HCT116 (cell line): Measurements from ENCODE around the gene IL22RA2. TPM values are rescaled to one million over a fixed set of nuclear protein-coding genes. Genes with fewer than 3 reads are reported as not detected.
"Not testable (repeated sequence)": the region's sequence is repeated elsewhere in the genome, so short reads cannot be mapped to it uniquely, and the experiment has no call there.

Experiments used
- ATAC-seq: fragments of 200-7000 bp; cut with Tn5 transposase; 2 replicates; pipeline ENCODE4 v1.9.1; 2020; ENCODE audit warnings: mild to moderate bottlenecking, moderate library complexity
- BruUV-seq: library from RNA; stranded (reverse); fragments of 400-500 nt; replicated peaks from 2 replicates; lab custom pipeline; 2021; lab: Mats Ljungman, UMichigan
- CTCF ChIA-PET: fragments of 300-600 bp; sonication (Branson Sonifier 250); formaldehyde crosslinking; loops from one replicate; lab custom pipeline; 2021; ENCODE audit warnings: antibody characterized with exemption; lab: Charles Lee
- POLR2A ChIA-PET: fragments of 300-600, 350-600 bp; sonication (Branson Sonifier 250); formaldehyde crosslinking; loops from one replicate; lab custom pipeline; 2021; ENCODE audit warnings: antibody characterized with exemption; lab: Charles Lee
- RAD21 ChIA-PET, 2 experiments: fragments of 300-600 bp; sonication (Branson Sonifier 250); formaldehyde crosslinking; loops; one replicate each; lab custom pipeline; 2023; ENCODE audit warnings: low total read pairs in 2 of 2; ENCODE audit not compliant: uncharacterized antibody in 2 of 2, unreplicated experiment in 2 of 2, low non-redundant PET in 1 of 2; lab: Charles Lee
- DNase-seq: peaks from one replicate; pipeline ENCODE4 v3.0.0-alpha.2; 2010; ENCODE audit warnings: low read depth, low spot score
- H2AFZ ChIP-seq: fragments of 200-600 bp; shearing (Covaris generic), sonication (generic); 2 replicates; pipeline ENCODE4 v1.6.1; 2017; ENCODE audit warnings: low read depth, mixed run types, mixed read lengths, antibody characterized with exemption, low read length; ENCODE audit not compliant: poor library complexity, severe bottlenecking
- H3K27ac ChIP-seq: 2 replicates; pipeline ENCODE4 v1.5.1; 2012; ENCODE audit warnings: low read depth, low read length
- H3K27me3 ChIP-seq: fragments of 200-600 bp; sonication (generic); 2 replicates; pipeline ENCODE4 v1.6.1; 2016; ENCODE audit warnings: mixed run types, low read length, mixed read lengths; ENCODE audit not compliant: insufficient read depth
- H3K36me3 ChIP-seq, 2 experiments: fragments of 200-500 bp in 1 of 2; fragments of 200-600 bp in 1 of 2; sonication (Bioruptor generic) in 1 of 2; sonication (generic) in 1 of 2; 2 replicates each; pipeline versions ENCODE4 v1.5.1 to v1.6.1; 2014 to 2016; ENCODE audit warnings: low read length in 2 of 2, inconsistent platforms in 1 of 2, mixed read lengths in 1 of 2, mixed run types in 1 of 2; ENCODE audit not compliant: insufficient read depth in 2 of 2, control insufficient read depth in 1 of 2
- H3K4me1 ChIP-seq, 2 experiments: fragments of 200-600 bp in 1 of 2; sonication (generic) in 1 of 2; 2 replicates each; pipeline versions ENCODE4 v1.5.1 to v1.6.1; 2012 to 2017; ENCODE audit warnings: low read length in 2 of 2, inconsistent platforms in 1 of 2, mild to moderate bottlenecking in 1 of 2, mixed read lengths in 1 of 2, mixed run types in 1 of 2, moderate library complexity in 1 of 2; ENCODE audit not compliant: insufficient read depth in 2 of 2, control insufficient read depth in 1 of 2
- H3K4me2 ChIP-seq: fragments of 200-600 bp; sonication (generic); 2 replicates; pipeline ENCODE4 v1.6.1; 2017; ENCODE audit warnings: mixed run types, low read length, mixed read lengths
- H3K4me3 ChIP-seq, 2 experiments: fragments of 200-600 bp in 1 of 2; sonication (generic) in 1 of 2; replicated peaks in 1 of 2; 2 replicates each; pipeline ENCODE4 v1.5.1; 2011 to 2016; ENCODE audit warnings: low read length in 2 of 2, control low read depth in 1 of 2, low read depth in 1 of 2, mild to moderate bottlenecking in 1 of 2, mixed read lengths in 1 of 2, mixed run types in 1 of 2
- H3K79me2 ChIP-seq: fragments of 200-600 bp; sonication (generic); 2 replicates; pipeline ENCODE4 v1.6.1; 2017; ENCODE audit warnings: mild to moderate bottlenecking, mixed run types, low read length, moderate library complexity, mixed read lengths; ENCODE audit not compliant: insufficient read depth
- H3K9ac ChIP-seq: fragments of 200-600 bp; sonication (generic); 2 replicates; pipeline ENCODE4 v1.6.1; 2016; ENCODE audit warnings: low read length, mixed read lengths
- H3K9me2 ChIP-seq: fragments of 200-600 bp; sonication (generic), shearing (Covaris generic); 2 replicates; pipeline ENCODE4 v1.6.1; 2017; ENCODE audit warnings: mixed run types, mild to moderate bottlenecking, moderate library complexity; ENCODE audit not compliant: insufficient read depth
- H3K9me3 ChIP-seq, 2 experiments: fragments of 200-500 bp in 1 of 2; fragments of 200-600 bp in 1 of 2; sonication (Bioruptor generic) in 1 of 2; sonication (generic) in 1 of 2; 2 replicates each; pipeline ENCODE4 v1.6.1; 2014 to 2017; ENCODE audit warnings: low read length in 2 of 2, mixed read lengths in 2 of 2, inconsistent platforms in 1 of 2, low read depth in 1 of 2, mild to moderate bottlenecking in 1 of 2, mixed run types in 1 of 2, moderate library complexity in 1 of 2; ENCODE audit not compliant: control insufficient read depth in 1 of 2, insufficient read depth in 1 of 2
- H4K20me1 ChIP-seq: fragments of 200-600 bp; sonication (generic), shearing (Covaris generic); 2 replicates; pipeline ENCODE4 v1.6.1; 2017; ENCODE audit warnings: mixed run types, mild to moderate bottlenecking, moderate library complexity; ENCODE audit not compliant: insufficient read depth
- CBX3 ChIP-seq: IDR thresholded peaks from 2 replicates; pipeline ENCODE4 v1.6.1; 2012; ENCODE audit warnings: low read depth
- ELF1 ChIP-seq: IDR thresholded peaks from 2 replicates; pipeline ENCODE4 v1.6.1; 2012; ENCODE audit warnings: low read depth, borderline replicate concordance
- EZH2 ChIP-seq: fragments of 200-600 bp; sonication (generic); IDR thresholded peaks from 2 replicates; pipeline ENCODE4 v1.6.1; 2017; ENCODE audit warnings: antibody characterized with exemption, mixed run types
- FOSL1 ChIP-seq: IDR thresholded peaks from 2 replicates; pipeline ENCODE4 v1.6.1; 2012; ENCODE audit warnings: low read depth
- JUND ChIP-seq: IDR thresholded peaks from 2 replicates; pipeline ENCODE4 v1.6.1; 2012
- POLR2A ChIP-seq: IDR thresholded peaks from 2 replicates; pipeline ENCODE4 v1.7.0; 2011; ENCODE audit warnings: borderline replicate concordance; ENCODE audit not compliant: insufficient read depth, insufficient read length; ENCODE audit errors: extremely low read depth
- SIN3A ChIP-seq: IDR thresholded peaks from 2 replicates; pipeline ENCODE4 v1.6.1; 2012; ENCODE audit warnings: low read depth
- SP1 ChIP-seq: IDR thresholded peaks from 2 replicates; pipeline ENCODE4 v1.6.1; 2012; ENCODE audit warnings: low read depth
- TCF7L2 ChIP-seq: IDR thresholded peaks from 2 replicates; pipeline ENCODE4 v1.7.0; 2011; ENCODE audit warnings: borderline replicate concordance, inconsistent platforms; ENCODE audit not compliant: insufficient read depth, insufficient read length; ENCODE audit errors: extremely low read depth
- ZFX ChIP-seq: fragments of 450-650 bp; IDR thresholded peaks from 2 replicates; pipeline ENCODE4 v1.6.1; 2017
- intact Hi-C: fragments of 100-400 bp; cut with micrococcal nuclease; formaldehyde crosslinking; loops from 2 replicates; pipeline ENCODE4 v1.10.0; 2022
- total RNA-seq: library from RNA; stranded (reverse); gene quantifications from one replicate; pipeline ENCODE4 v1.2.1, GENCODE V29; 2021; ENCODE audit not compliant: unreplicated experiment
- TF ChIP-seq, protein P1 (sequence below), 3 experiments: fragments of 200-600 bp in 1 of 3; sonication (generic) in 1 of 3; IDR thresholded peaks in 2 of 3; conservative IDR thresholded peaks in 1 of 3; 2 replicates each; pipeline ENCODE4 v1.5.1; 2012 to 2017; ENCODE audit warnings: low read depth in 2 of 3, low read length in 2 of 3, antibody characterized with exemption in 1 of 3, borderline replicate concordance in 1 of 3, control low read depth in 1 of 3, mild to moderate bottlenecking in 1 of 3, mixed read lengths in 1 of 3, mixed run types in 1 of 3, moderate library complexity in 1 of 3; ENCODE audit not compliant: insufficient read depth in 1 of 3
- TF ChIP-seq, protein P2 (sequence below): IDR thresholded peaks from 2 replicates; pipeline ENCODE4 v1.6.1; 2012
- TF ChIP-seq, protein P3 (sequence below): IDR thresholded peaks from 2 replicates; pipeline ENCODE4 v1.6.1; 2011; ENCODE audit warnings: mild to moderate bottlenecking, low read length, moderate library complexity; ENCODE audit not compliant: insufficient replicate concordance; ENCODE audit errors: extremely low read depth

IL22RA2 gene
- total RNA-seq, 1 experiment from 2014 or later = not detected

DNA sequence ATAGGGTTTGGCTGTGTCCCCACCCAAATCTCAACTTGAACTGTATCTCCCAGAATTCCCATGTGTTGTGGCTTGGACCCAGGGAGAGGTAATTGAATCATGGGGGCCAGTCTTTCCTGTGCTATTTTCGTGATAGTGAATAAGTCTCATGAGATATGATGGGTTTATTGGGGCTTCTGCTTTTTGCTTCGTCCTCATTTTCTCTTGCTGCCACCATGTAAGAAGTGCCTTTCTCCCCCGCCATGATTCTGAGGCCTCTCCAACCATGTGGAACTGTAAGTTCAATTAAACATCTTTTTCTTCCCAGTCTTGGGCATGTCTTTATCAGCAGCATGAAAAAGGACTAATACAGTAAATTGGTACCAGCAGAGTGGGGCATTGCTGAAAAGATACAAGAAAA, 34.0 kb upstream of the IL22RA2 start:
- H3K4me2 ChIP-seq, H3K4me3 ChIP-seq, DNase-seq, BruUV-seq, H3K9me3 ChIP-seq, H3K9ac ChIP-seq, H3K27me3 ChIP-seq, H3K9me2 ChIP-seq, H2AFZ ChIP-seq, POLR2A ChIA-PET, H3K4me1 ChIP-seq, ATAC-seq, RAD21 ChIA-PET, H4K20me1 ChIP-seq, H3K27ac ChIP-seq, CTCF ChIA-PET, intact Hi-C loops: not testable (repeated sequence)
- Histone ChIP-seq H3K36me3 (peaks cover 7 to 12% of the 10 kb centered on the region in 2 experiments; a peak in 3 of 4 replicates), H3K79me2 (peaks cover 33% of the 10 kb centered on the region)

DNA sequence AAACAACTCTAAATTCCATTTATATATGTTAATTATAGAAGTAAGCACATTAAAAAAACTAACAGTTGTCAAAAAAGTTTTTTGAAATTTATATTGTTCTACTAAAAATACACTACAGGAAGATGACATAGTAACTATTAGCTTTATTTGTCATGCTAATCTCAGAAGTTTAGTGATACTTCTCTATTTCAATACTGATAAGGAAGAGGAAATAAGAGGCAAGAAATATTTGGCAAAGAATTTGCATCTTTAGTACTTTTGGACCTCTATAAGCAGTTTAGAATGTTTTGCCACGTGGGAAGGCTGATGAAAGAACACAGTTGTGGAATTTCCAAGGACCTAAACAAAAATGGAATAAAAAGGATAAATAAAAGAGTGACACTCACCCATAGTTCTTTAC, 33.1 kb upstream of the IL22RA2 start:
- Histone ChIP-seq H3K4me1 (no peaks in the 10 kb centered on the region), H3K9ac (no peak overlapping the region), H2AFZ (no peak overlapping the region), H3K36me3 (peaks cover 7 to 12% of the 10 kb centered on the region in 2 experiments; a peak in 3 of 4 replicates), H3K4me3 (no peak overlapping the region), H3K9me3 (no peaks in the 10 kb centered on the region), H3K27me3 (no peaks in the 10 kb centered on the region), H3K9me2 (no peaks in the 10 kb centered on the region), H3K4me2 (no peak overlapping the region), H4K20me1 (no peaks in the 10 kb centered on the region), H3K27ac (no peak overlapping the region), H3K79me2 (peaks cover 24% of the 10 kb centered on the region)
- no peak for TF ChIP-seq SP1
- no peak for TF ChIP-seq SIN3A
- TF ChIP-seq, protein P1, sequence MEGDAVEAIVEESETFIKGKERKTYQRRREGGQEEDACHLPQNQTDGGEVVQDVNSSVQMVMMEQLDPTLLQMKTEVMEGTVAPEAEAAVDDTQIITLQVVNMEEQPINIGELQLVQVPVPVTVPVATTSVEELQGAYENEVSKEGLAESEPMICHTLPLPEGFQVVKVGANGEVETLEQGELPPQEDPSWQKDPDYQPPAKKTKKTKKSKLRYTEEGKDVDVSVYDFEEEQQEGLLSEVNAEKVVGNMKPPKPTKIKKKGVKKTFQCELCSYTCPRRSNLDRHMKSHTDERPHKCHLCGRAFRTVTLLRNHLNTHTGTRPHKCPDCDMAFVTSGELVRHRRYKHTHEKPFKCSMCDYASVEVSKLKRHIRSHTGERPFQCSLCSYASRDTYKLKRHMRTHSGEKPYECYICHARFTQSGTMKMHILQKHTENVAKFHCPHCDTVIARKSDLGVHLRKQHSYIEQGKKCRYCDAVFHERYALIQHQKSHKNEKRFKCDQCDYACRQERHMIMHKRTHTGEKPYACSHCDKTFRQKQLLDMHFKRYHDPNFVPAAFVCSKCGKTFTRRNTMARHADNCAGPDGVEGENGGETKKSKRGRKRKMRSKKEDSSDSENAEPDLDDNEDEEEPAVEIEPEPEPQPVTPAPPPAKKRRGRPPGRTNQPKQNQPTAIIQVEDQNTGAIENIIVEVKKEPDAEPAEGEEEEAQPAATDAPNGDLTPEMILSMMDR (IDR thresholded peaks at IDR 0.05 in 2 of 3, conservative IDR thresholded peaks at IDR 0.05 in 1 of 3; ENCODE audit: borderline replicate concordance in 1 of 3, insufficient read depth in 1 of 3, low read depth in 2 of 3, low read length in 2 of 3) = no peak
- TF ChIP-seq ELF1 = no peak
- no peak for TF ChIP-seq CBX3
- TF ChIP-seq JUND = no peak
- TF ChIP-seq, protein P2, sequence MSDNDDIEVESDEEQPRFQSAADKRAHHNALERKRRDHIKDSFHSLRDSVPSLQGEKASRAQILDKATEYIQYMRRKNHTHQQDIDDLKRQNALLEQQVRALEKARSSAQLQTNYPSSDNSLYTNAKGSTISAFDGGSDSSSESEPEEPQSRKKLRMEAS = no peak
- TF ChIP-seq POLR2A = no peak
- TF ChIP-seq, protein P3, sequence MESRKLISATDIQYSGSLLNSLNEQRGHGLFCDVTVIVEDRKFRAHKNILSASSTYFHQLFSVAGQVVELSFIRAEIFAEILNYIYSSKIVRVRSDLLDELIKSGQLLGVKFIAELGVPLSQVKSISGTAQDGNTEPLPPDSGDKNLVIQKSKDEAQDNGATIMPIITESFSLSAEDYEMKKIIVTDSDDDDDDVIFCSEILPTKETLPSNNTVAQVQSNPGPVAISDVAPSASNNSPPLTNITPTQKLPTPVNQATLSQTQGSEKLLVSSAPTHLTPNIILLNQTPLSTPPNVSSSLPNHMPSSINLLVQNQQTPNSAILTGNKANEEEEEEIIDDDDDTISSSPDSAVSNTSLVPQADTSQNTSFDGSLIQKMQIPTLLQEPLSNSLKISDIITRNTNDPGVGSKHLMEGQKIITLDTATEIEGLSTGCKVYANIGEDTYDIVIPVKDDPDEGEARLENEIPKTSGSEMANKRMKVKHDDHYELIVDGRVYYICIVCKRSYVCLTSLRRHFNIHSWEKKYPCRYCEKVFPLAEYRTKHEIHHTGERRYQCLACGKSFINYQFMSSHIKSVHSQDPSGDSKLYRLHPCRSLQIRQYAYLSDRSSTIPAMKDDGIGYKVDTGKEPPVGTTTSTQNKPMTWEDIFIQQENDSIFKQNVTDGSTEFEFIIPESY = no peak
- no peak for TF ChIP-seq EZH2
- no peak for TF ChIP-seq FOSL1
- no peak for TF ChIP-seq TCF7L2
- TF ChIP-seq ZFX = no peak
- intact Hi-C loops = no loop called here
- ChIA-PET RAD21 (no interaction called here), CTCF (no interaction called here), POLR2A (no interaction called here)
- ATAC-seq (no peak), DNase-seq (no peak)
- no TSS peak for BruUV-seq
